Upper lobe of right lung (tissue), 1 donor: Measurements from ENCODE around the gene EGR2. TPM values are rescaled to one million over a fixed set of nuclear protein-coding genes. Genes with fewer than 3 reads are reported as not detected.

Experiments
- ATAC-seq: fragments of 200-7000 bp; cut with Tn5 transposase; one replicate; pipeline ENCODE4 v1.9.1; 2020; ENCODE audit warnings: mild to moderate bottlenecking, moderate library complexity
- DNase-seq: peaks from one replicate; pipeline ENCODE4 v3.0.0-alpha.2; 2020
- H3K27ac ChIP-seq: fragments of 200-600 bp; one replicate; pipeline ENCODE4 v1.8.0; 2022
- H3K27me3 ChIP-seq: fragments of 200-600 bp; one replicate; pipeline ENCODE4 v1.8.0; 2022; ENCODE audit warnings: mild to moderate bottlenecking
- H3K36me3 ChIP-seq: fragments of 200-600 bp; one replicate; pipeline ENCODE4 v1.8.0; 2022
- H3K4me1 ChIP-seq: fragments of 200-600 bp; one replicate; pipeline ENCODE4 v1.8.0; 2022
- H3K4me3 ChIP-seq: fragments of 200-600 bp; one replicate; pipeline ENCODE4 v1.8.0; 2022; ENCODE audit warnings: mild to moderate bottlenecking
- H3K9me3 ChIP-seq: fragments of 200-600 bp; one replicate; pipeline ENCODE4 v1.8.0; 2022
- CTCF ChIP-seq: fragments of 200-600 bp; IDR thresholded peaks from one replicate; pipeline ENCODE4 v1.8.0; 2022; ENCODE audit warnings: antibody characterized with exemption
- intact Hi-C: fragments of 100-400 bp; cut with DNase I; formaldehyde crosslinking; loops from one replicate; pipeline ENCODE4 v1.11.0; 2022
- total RNA-seq: library from RNA; stranded (reverse); fragmentation: NEBNext Ultra II Directional; extraction: Animal tissue kit (Norgen Biotek cat#: 25700); gene quantifications from one replicate; pipeline ENCODE4 v1.2.1, GENCODE V29; 2021
- donor health status: DM: no; HTN: yes; CAD: no; lungs with severe emphysema.

Gene EGR2
- total RNA-seq, 1 donor from 2014 or later: 41.4 TPM

GRCh38 chr10:62856021-62856420 lies 39.9 kb upstream of the EGR2 start:
- H3K9me3 ChIP-seq: no peaks in the 10 kb centered on the region
- no peak overlapping the region for H3K27ac ChIP-seq
- no peak for DNase-seq
- no peaks in the 10 kb centered on the region for H3K27me3 ChIP-seq
- no peak for TF ChIP-seq CTCF
- no peak for ATAC-seq
- peaks cover 18% of the 10 kb centered on the region for H3K4me1 ChIP-seq
- intact Hi-C loops: no loop called here
- no peak overlapping the region for H3K4me3 ChIP-seq
- no peaks in the 10 kb centered on the region for H3K36me3 ChIP-seq

GRCh38 chr10:62853710-62854109 lies 37.5 kb upstream of the EGR2 start:
- DNase-seq: no peak
- no peaks in the 10 kb centered on the region for H3K9me3 ChIP-seq
- peak; percentile 45 for ATAC-seq
- H3K36me3 ChIP-seq: no peaks in the 10 kb centered on the region
- H3K4me3 ChIP-seq: no peak overlapping the region
- intact Hi-C loops: no loop called here
- peaks cover 13% of the 10 kb centered on the region for H3K4me1 ChIP-seq
- no peaks in the 10 kb centered on the region for H3K27me3 ChIP-seq
- no peak for TF ChIP-seq CTCF
- no peak overlapping the region for H3K27ac ChIP-seq

- no peaks in the 10 kb centered on the region for H3K27me3 ChIP-seq
- H3K4me3 ChIP-seq: no peak overlapping the region
- TF ChIP-seq CTCF: no peak
- ATAC-seq: peak; percentile 34
- no peaks in the 10 kb centered on the region for H3K36me3 ChIP-seq
- no peak for DNase-seq
- intact Hi-C loops: no loop called here
- no peak overlapping the region for H3K27ac ChIP-seq
- H3K4me1 ChIP-seq: peaks cover 13% of the 10 kb centered on the region
- no peaks in the 10 kb centered on the region for H3K9me3 ChIP-seq
These were observed 37.0 kb upstream of the EGR2 start for GRCh38 chr10:62852961-62853702.

GRCh38 chr10:62851442-62851841 lies 35.3 kb upstream of the EGR2 start:
- DNase-seq: no peak
- H3K4me1 ChIP-seq: peaks cover 13% of the 10 kb centered on the region
- H3K4me3 ChIP-seq: no peak overlapping the region
- no peak overlapping the region for H3K27ac ChIP-seq
- H3K27me3 ChIP-seq: no peaks in the 10 kb centered on the region
- intact Hi-C loops: no loop called here
- H3K9me3 ChIP-seq: no peaks in the 10 kb centered on the region
- no peaks in the 10 kb centered on the region for H3K36me3 ChIP-seq
- TF ChIP-seq CTCF: peak; percentile 22
- ATAC-seq: peak; percentile 72

GRCh38 chr10:62850646-62851045 lies 34.5 kb upstream of the EGR2 start:
- Histone ChIP-seq H3K4me1 (peaks cover 13% of the 10 kb centered on the region), H3K36me3 (no peaks in the 10 kb centered on the region), H3K27ac (no peak overlapping the region), H3K27me3 (no peaks in the 10 kb centered on the region), H3K4me3 (no peak overlapping the region), H3K9me3 (no peaks in the 10 kb centered on the region)
- no peak for DNase-seq
- TF ChIP-seq CTCF: no peak
- intact Hi-C loops: no loop called here
- ATAC-seq: no peak
